Measurements from ENCODE around the gene FBXL7. TPM values are rescaled to one million over a fixed set of nuclear protein-coding genes. Genes with fewer than 3 reads are reported as not detected.

FBXL7 gene
- total RNA-seq, 1 experiment from 2014 or later: not detected

GRCh38 chr5:15938961-15939360 is 439.0 kb downstream of the FBXL7 start:
- no peak for ATAC-seq
- in situ Hi-C loops (cut with HindIII; ENCODE audit: low pct_unique_long_range_greater_than_20kb, low sequenced_read_pairs): no loop called here
- Histone ChIP-seq H3K4me3 (ENCODE audit: low read depth in 2 of 2, low read length in 2 of 2) (no peak overlapping the region), H3K4me1 (ENCODE audit: control insufficient read depth, insufficient read depth, low read length) (no peaks in the 10 kb centered on the region), H3K36me3 (ENCODE audit: control insufficient read depth, insufficient read depth, low read length) (no peaks in the 10 kb centered on the region), H3K27ac (ENCODE audit: low read length) (no peak overlapping the region), H3K27me3 (ENCODE audit: control insufficient read depth, insufficient read depth, low read length) (no peaks in the 10 kb centered on the region), H3K9me3 (ENCODE audit: control insufficient read depth, insufficient read depth, low read depth, low read length) (no peaks in the 10 kb centered on the region)
- POLR2A ChIA-PET: no interaction called here
- intact Hi-C loops (cut with micrococcal nuclease; ENCODE audit: unreplicated experiment): no loop called here
- no TSS peak for BruUV-seq (replicated peaks)
- no peak for DNase-seq (ENCODE audit: low read depth, low spot score)
- CTCF ChIA-PET: no interaction called here
- no peak for TF ChIP-seq REST (IDR thresholded peaks at IDR 0.05; ENCODE audit: insufficient read depth in 1 of 2, low read depth in 2 of 2, low read length in 1 of 2)
- no peak for TF ChIP-seq POLR2AphosphoS5 (IDR thresholded peaks at IDR 0.05; ENCODE audit: low read depth, low read length)
- no peak for TF ChIP-seq TCF7L2 (IDR thresholded peaks at IDR 0.05; ENCODE audit: low read depth, low read length)
- no peak for TF ChIP-seq SIN3A (IDR thresholded peaks at IDR 0.05; ENCODE audit: borderline replicate concordance, insufficient read depth, low read depth, low read length)
- TF ChIP-seq CTCF (IDR thresholded peaks at IDR 0.05): no peak

GRCh38 chr5:15940905-15941304 is 440.9 kb downstream of the FBXL7 start:
- Histone ChIP-seq H3K4me1 (ENCODE audit: control insufficient read depth, insufficient read depth, low read length) (no peaks in the 10 kb centered on the region), H3K9me3 (ENCODE audit: control insufficient read depth, insufficient read depth, low read depth, low read length) (no peaks in the 10 kb centered on the region), H3K27ac (ENCODE audit: low read length) (no peak overlapping the region), H3K4me3 (ENCODE audit: low read depth in 2 of 2, low read length in 2 of 2) (no peak overlapping the region), H3K36me3 (ENCODE audit: control insufficient read depth, insufficient read depth, low read length) (no peaks in the 10 kb centered on the region), H3K27me3 (ENCODE audit: control insufficient read depth, insufficient read depth, low read length) (no peaks in the 10 kb centered on the region)
- in situ Hi-C loops (cut with HindIII; ENCODE audit: low pct_unique_long_range_greater_than_20kb, low sequenced_read_pairs): no loop called here
- TF ChIP-seq CTCF (IDR thresholded peaks at IDR 0.05) (no peak), TCF7L2 (IDR thresholded peaks at IDR 0.05; ENCODE audit: low read depth, low read length) (no peak), REST (IDR thresholded peaks at IDR 0.05; ENCODE audit: insufficient read depth in 1 of 2, low read depth in 2 of 2, low read length in 1 of 2) (no peak), SIN3A (IDR thresholded peaks at IDR 0.05; ENCODE audit: borderline replicate concordance, insufficient read depth, low read depth, low read length) (no peak), POLR2AphosphoS5 (IDR thresholded peaks at IDR 0.05; ENCODE audit: low read depth, low read length) (no peak)
- no peak for DNase-seq (ENCODE audit: low read depth, low spot score)
- CTCF ChIA-PET: no interaction called here
- no peak for ATAC-seq
- intact Hi-C loops (cut with micrococcal nuclease; ENCODE audit: unreplicated experiment): no loop called here
- no TSS peak for BruUV-seq (replicated peaks)
- POLR2A ChIA-PET: no interaction called here

Data from Panc1 (cell line).